ENCODE data around the gene SORCS2. TPM values are rescaled to one million over a fixed set of nuclear protein-coding genes. Genes with fewer than 3 reads are reported as not detected.
A peak's percentile ranks its signal among the peaks of the same experiment; 100 is the strongest.

Gene SORCS2
- total RNA-seq, 1 donor from 2014 or later: 13.8 TPM

- Histone ChIP-seq H3K9me3 (ENCODE audit: insufficient read depth, low read depth, low read length) (no peaks in the 10 kb centered on the region), H3K79me2 (ENCODE audit: insufficient read depth, low read length) (no peaks in the 10 kb centered on the region), H2AFZ (ENCODE audit: low read depth, low read length) (no peak overlapping the region), H3K9ac (ENCODE audit: low read length) (no peak overlapping the region), H3K4me2 (ENCODE audit: low read length) (no peak overlapping the region), H4K20me1 (ENCODE audit: insufficient read depth, low read length) (peaks cover 4% of the 10 kb centered on the region), H3K36me3 (ENCODE audit: insufficient read depth, low read length) (no peaks in the 10 kb centered on the region), H3K4me1 (ENCODE audit: insufficient read depth, low read length) (no peaks in the 10 kb centered on the region), H3K4me3 (ENCODE audit: insufficient read depth, low read depth, low read length) (no peak overlapping the region), H3K27ac (ENCODE audit: low read depth, low read length) (no peak overlapping the region), H3K27me3 (ENCODE audit: insufficient read depth, low read length) (no peaks in the 10 kb centered on the region)
- peaks cover 3% of the 10 kb centered on the region for H3K4me1 Mint-ChIP-seq (ENCODE audit: low read depth, unreplicated experiment)
- no peak for FAIRE-seq
- no peak for TF ChIP-seq CTCF (IDR thresholded peaks at IDR 0.05; ENCODE audit: insufficient read depth, low read depth, low read length)
- TF ChIP-seq EZH2 (IDR thresholded peaks at IDR 0.05; ENCODE audit: insufficient read depth, low read length): no peak
- no peak overlapping the region for H3K4me3 Mint-ChIP-seq (ENCODE audit: unreplicated experiment)
- peaks cover 8% of the 10 kb centered on the region for H3K36me3 Mint-ChIP-seq (ENCODE audit: low read depth, unreplicated experiment)
- H3K9me3 Mint-ChIP-seq (ENCODE audit: unreplicated experiment): no peaks in the 10 kb centered on the region
- peaks cover 45% of the 10 kb centered on the region for H3K27me3 Mint-ChIP-seq (ENCODE audit: low read depth, unreplicated experiment)
- no peak overlapping the region for H3K27ac Mint-ChIP-seq (ENCODE audit: unreplicated experiment)
- DNase-seq (ENCODE audit: low read depth): no peak
Observed at GRCh38 chr4:7705593-7705992, 513.3 kb downstream of the SORCS2 start.

- Histone ChIP-seq H3K79me2 (ENCODE audit: insufficient read depth, low read length) (no peaks in the 10 kb centered on the region), H3K4me2 (ENCODE audit: low read length) (no peak overlapping the region), H4K20me1 (ENCODE audit: insufficient read depth, low read length) (peaks cover 4% of the 10 kb centered on the region), H3K4me1 (ENCODE audit: insufficient read depth, low read length) (no peaks in the 10 kb centered on the region), H3K27ac (ENCODE audit: low read depth, low read length) (no peak overlapping the region), H3K4me3 (ENCODE audit: insufficient read depth, low read depth, low read length) (no peak overlapping the region), H3K36me3 (ENCODE audit: insufficient read depth, low read length) (no peaks in the 10 kb centered on the region), H3K9me3 (ENCODE audit: insufficient read depth, low read depth, low read length) (no peaks in the 10 kb centered on the region), H3K9ac (ENCODE audit: low read length) (no peak overlapping the region), H3K27me3 (ENCODE audit: insufficient read depth, low read length) (no peaks in the 10 kb centered on the region), H2AFZ (ENCODE audit: low read depth, low read length) (no peak overlapping the region)
- peaks cover 3% of the 10 kb centered on the region for H3K4me1 Mint-ChIP-seq (ENCODE audit: low read depth, unreplicated experiment)
- H3K4me3 Mint-ChIP-seq (ENCODE audit: unreplicated experiment): no peak overlapping the region
- no peaks in the 10 kb centered on the region for H3K9me3 Mint-ChIP-seq (ENCODE audit: unreplicated experiment)
- peaks cover 52% of the 10 kb centered on the region for H3K27me3 Mint-ChIP-seq (ENCODE audit: low read depth, unreplicated experiment)
- DNase-seq (ENCODE audit: low read depth): no peak
- TF ChIP-seq EZH2 (IDR thresholded peaks at IDR 0.05; ENCODE audit: insufficient read depth, low read length): no peak
- no peak for TF ChIP-seq CTCF (IDR thresholded peaks at IDR 0.05; ENCODE audit: insufficient read depth, low read depth, low read length)
- H3K36me3 Mint-ChIP-seq (ENCODE audit: low read depth, unreplicated experiment): peaks cover 5% of the 10 kb centered on the region
- H3K27ac Mint-ChIP-seq (ENCODE audit: unreplicated experiment): no peak overlapping the region
- FAIRE-seq: no peak
Observed at GRCh38 chr4:7708238-7708637, 515.9 kb downstream of the SORCS2 start.

GRCh38 chr4:7708981-7709380 is 516.6 kb downstream of the SORCS2 start:
- FAIRE-seq (no peak), DNase-seq (ENCODE audit: low read depth) (peak; percentile 19)
- Histone ChIP-seq H3K27ac (ENCODE audit: low read depth, low read length) (no peak overlapping the region), H3K4me3 (ENCODE audit: insufficient read depth, low read depth, low read length) (no peak overlapping the region), H2AFZ (ENCODE audit: low read depth, low read length) (no peak overlapping the region), H3K9ac (ENCODE audit: low read length) (no peak overlapping the region), H3K4me2 (ENCODE audit: low read length) (no peak overlapping the region), H3K27me3 (ENCODE audit: insufficient read depth, low read length) (no peaks in the 10 kb centered on the region), H3K36me3 (ENCODE audit: insufficient read depth, low read length) (no peaks in the 10 kb centered on the region), H3K79me2 (ENCODE audit: insufficient read depth, low read length) (no peaks in the 10 kb centered on the region), H4K20me1 (ENCODE audit: insufficient read depth, low read length) (peaks cover 4% of the 10 kb centered on the region), H3K9me3 (ENCODE audit: insufficient read depth, low read depth, low read length) (no peaks in the 10 kb centered on the region), H3K4me1 (ENCODE audit: insufficient read depth, low read length) (no peaks in the 10 kb centered on the region)
- Mint-ChIP-seq H3K27ac (ENCODE audit: unreplicated experiment) (no peak overlapping the region), H3K9me3 (ENCODE audit: unreplicated experiment) (no peaks in the 10 kb centered on the region), H3K4me1 (ENCODE audit: low read depth, unreplicated experiment) (peaks cover 3% of the 10 kb centered on the region), H3K36me3 (ENCODE audit: low read depth, unreplicated experiment) (peaks cover 8% of the 10 kb centered on the region), H3K4me3 (ENCODE audit: unreplicated experiment) (no peak overlapping the region), H3K27me3 (ENCODE audit: low read depth, unreplicated experiment) (peaks cover 51% of the 10 kb centered on the region)
- TF ChIP-seq EZH2 (IDR thresholded peaks at IDR 0.05; ENCODE audit: insufficient read depth, low read length) (no peak), CTCF (IDR thresholded peaks at IDR 0.05; ENCODE audit: insufficient read depth, low read depth, low read length) (no peak)

All from astrocyte (in vitro differentiated cells and primary cell).